Astrocyte of the spinal cord (primary cell): Measurements from ENCODE around the gene IFNA7.
"Not testable (repeated sequence)": the region's sequence is repeated elsewhere in the genome, so short reads cannot be mapped to it uniquely, and the experiment has no call there.

Experiments
- DNase-seq: peaks from one replicate; pipeline ENCODE4 v3.0.0; 2011; ENCODE audit warnings: low read depth, low spot score
- H3K4me3 ChIP-seq: 2 replicates; pipeline ENCODE4 v1.5.1; 2011; ENCODE audit warnings: low read depth, mild to moderate bottlenecking, low read length, moderate library complexity
- in situ Hi-C: cut with HindIII; loops from 2 replicates; pipeline ENCODE4 v1.10.0; 2017; ENCODE audit warnings: low sequenced_read_pairs
- TF ChIP-seq, protein P1 (sequence below): IDR thresholded peaks from 2 replicates; pipeline ENCODE4 v1.5.1; 2012; ENCODE audit warnings: low read depth, mild to moderate bottlenecking, low read length, inconsistent platforms

The IFNA7 gene

DNA sequence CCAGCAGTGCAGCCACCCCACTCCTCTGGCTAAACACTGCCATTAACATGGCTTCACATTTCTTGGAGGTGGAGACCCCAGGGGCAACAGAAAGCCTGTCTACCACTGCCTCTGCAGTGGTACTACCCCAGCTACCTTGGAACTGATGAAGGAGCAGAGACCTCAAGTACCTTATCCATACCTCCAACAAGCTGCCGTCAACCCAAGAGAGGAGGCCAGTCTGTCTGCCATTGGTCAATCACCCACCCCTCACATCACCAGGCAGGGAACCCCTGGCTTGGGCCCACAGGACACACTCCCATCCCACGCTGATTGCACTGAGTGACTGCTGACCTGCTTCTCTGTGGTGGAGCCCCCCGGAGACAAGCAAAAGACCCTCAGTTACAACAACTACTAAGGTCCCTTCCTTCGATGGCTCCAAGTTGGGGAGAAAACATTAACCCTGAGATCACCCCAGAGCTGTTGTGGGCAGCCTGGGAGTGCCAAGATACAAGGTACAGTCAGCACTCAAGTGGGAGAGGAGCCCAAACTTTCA, 32.2 kb upstream of the IFNA7 start:
- TF ChIP-seq, protein P1, sequence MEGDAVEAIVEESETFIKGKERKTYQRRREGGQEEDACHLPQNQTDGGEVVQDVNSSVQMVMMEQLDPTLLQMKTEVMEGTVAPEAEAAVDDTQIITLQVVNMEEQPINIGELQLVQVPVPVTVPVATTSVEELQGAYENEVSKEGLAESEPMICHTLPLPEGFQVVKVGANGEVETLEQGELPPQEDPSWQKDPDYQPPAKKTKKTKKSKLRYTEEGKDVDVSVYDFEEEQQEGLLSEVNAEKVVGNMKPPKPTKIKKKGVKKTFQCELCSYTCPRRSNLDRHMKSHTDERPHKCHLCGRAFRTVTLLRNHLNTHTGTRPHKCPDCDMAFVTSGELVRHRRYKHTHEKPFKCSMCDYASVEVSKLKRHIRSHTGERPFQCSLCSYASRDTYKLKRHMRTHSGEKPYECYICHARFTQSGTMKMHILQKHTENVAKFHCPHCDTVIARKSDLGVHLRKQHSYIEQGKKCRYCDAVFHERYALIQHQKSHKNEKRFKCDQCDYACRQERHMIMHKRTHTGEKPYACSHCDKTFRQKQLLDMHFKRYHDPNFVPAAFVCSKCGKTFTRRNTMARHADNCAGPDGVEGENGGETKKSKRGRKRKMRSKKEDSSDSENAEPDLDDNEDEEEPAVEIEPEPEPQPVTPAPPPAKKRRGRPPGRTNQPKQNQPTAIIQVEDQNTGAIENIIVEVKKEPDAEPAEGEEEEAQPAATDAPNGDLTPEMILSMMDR: no peak
- H3K4me3 ChIP-seq: no peak overlapping the region
- DNase-seq: no peak
- in situ Hi-C loops: no loop called here

DNA sequence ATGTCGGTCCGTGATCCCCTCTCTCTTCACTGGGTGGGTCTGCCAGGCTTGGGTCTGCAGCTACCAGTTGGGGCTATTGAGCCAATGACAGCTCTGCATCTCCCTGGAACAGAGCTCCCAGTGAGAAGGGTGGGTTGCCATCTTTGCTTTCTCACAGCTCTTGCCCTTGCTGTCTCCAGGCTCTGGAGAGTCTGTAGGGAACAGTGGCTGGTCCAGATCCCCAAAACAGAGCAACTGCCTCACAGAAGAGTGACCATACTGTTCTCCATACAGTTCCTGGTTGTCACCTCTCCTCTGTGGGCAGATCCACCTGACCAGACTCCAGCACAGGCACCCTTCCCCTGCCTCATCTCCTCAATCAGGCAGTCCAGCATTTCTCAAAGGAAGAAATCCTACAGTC, 31.3 kb upstream of the IFNA7 start:
- DNase-seq: no peak
- TF ChIP-seq, protein P1: no peak
- H3K4me3 ChIP-seq: no peak overlapping the region
- in situ Hi-C loops: no loop called here

DNA sequence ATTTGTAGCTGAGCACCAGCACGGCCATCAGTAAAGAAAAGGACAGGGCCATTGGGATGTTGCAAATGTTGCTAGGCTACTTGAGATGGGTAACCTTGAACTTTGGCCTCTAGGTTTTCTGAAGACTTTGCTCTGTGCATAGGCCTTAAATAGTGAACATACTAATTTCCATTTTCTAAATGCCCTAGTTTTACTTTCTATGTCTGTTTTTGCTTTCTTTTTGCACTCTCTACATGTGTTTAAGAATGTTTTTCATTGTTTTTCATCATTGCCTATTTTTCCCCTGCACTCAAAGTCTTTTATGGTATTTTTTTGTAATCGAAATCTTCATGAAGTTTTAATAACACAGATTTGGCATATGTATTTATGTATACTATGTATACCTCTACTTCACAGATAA, 26.1 kb upstream of the IFNA7 start, which contains the start of gene IFNA17:
Gene IFNA17 (minus strand): TSS at position 101 of the 400 bp plus-strand sequence. CDS start 49 bp downstream, at position 52.
- TF ChIP-seq, protein P1: no peak
- in situ Hi-C loops: no loop called here
- no peak for DNase-seq
- H3K4me3 ChIP-seq: no peak within 1 kb of the TSS

DNA sequence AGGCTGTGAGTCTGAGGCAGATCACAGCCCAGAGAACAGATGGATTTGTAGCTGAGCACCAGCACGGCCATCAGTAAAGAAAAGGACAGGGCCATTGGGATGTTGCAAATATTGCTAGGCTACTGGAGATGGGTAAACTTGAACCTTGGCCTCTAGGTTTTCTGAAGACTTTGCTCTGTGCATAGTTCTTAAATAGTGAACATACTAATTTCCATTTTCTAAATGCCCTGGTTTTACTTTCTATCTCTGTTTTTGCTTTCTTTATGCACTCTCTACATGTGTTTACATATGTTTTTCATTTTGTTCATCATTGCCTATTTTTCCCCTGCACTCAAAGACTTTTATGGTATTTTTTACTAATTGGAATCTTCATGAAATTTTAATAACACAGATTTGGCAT, 15.2 kb upstream of the IFNA7 start, which contains the start of gene IFNA16:
Gene IFNA16 (minus strand): TSS at position 101 of the 400 bp plus-strand sequence. CDS start 6 bp downstream, at position 95.
- DNase-seq, in situ Hi-C loops, H3K4me3 ChIP-seq: not testable (repeated sequence)

DNA sequence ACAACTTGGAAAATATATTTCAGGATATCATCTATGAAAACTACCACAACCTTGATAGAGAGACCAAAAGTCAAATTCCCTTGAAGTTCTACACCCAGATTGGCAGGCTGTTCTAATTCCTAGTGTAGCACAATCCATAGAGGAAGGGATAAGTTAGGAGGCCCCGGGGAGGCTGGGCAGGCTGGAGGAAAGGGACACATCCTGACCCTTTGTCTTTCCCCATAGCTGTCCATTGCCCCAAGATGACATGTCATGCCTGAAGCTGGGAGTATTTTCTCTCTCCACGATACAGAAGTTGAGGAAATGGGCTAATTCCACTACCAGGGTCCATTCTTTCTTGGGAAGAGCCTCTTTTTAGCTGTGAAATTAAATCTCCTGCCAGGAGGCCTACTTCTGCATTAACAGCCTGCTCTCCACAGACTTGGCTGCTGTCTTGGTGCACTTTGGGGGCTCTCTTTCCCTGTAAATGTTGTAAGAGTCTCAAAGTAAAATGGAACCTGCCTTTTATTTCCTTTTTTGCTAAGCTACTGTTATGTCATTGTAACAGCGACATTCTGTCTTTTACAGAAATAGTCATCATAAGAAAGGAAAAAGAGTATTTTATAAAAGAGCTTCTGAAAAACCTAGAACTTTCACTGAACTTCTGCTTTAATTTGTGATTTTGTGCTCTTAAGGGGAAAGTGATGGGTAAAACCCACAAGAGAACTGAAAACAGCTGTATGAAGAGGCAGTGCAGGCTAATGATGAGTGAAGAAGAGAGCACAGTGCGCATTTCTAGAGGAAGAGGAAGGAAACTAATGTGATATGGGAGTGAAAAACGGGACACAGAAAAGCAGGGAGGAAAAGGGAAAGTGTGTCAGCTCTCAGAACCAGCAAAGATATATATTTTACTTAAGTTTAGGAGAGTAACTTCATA, 11.7 kb upstream of the IFNA7 start:
- TF ChIP-seq, protein P1: peak; percentile 54
- in situ Hi-C loops, H3K4me3 ChIP-seq: not testable (repeated sequence)
- DNase-seq: peak; percentile 6

DNA sequence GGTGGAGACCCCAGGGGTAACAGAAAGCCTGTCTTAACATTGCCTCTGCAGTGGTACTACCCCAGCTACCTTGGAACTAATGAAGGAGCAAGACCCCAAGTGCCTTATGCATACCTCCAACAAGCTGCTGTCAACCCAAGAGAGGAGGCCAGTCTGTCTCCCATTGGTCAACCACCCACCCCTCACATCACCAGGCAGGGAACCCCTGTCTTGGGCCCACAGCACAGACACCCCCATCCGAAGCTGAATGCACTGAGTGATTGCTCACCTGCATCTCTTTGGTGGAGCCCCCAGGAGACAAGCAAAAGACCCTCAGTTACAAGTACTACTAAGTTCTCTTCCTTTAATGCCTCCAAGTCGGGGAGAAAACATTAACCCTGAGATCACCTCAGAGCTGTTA, 10.2 kb upstream of the IFNA7 start:
- DNase-seq: not testable (repeated sequence)

DNA sequence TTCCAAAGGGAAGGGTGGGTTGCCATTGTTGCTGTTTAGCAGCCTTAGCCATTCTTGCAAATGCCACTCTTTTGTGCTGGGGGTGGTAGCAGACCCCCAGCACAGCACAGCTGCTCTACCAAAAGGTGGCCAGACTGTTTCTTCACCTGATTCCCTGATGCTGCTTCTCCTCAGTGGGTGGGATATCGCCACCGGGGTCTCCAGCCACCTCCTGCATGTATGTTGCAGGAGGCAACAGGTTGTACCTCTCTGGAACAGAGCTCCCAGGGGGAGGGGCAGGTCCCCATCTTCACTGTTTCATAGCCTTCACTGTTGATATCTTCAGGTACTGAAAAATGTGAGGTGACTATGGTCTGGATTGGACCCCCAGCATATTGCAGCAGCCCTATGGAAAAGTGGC, 8.8 kb upstream of the IFNA7 start:
- H3K4me3 ChIP-seq, in situ Hi-C loops, DNase-seq: not testable (repeated sequence)

More for the DNA sequence above, 10.2 kb upstream of the IFNA7 start:
- H3K4me3 ChIP-seq, in situ Hi-C loops: not testable (repeated sequence)

DNA sequence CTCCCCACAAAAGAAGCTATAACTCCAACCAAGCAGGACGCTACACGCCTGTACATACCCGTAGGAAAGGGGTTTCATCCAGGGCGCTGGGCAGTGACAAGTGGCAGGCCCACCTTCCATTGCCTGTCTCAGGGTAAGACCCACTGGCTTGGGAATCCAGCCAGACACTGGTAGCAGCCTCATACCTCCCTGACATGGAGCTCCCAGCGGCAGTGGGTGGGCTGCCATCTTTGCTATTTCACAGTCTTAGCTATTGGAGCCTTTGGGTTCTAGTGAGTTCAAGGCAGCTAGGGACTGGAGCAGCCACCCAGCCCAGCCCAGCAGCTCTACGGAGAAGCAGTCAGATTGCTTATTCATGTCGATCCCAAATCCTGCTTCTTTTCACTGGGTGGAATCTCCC, 8.3 kb upstream of the IFNA7 start:
- no peak for DNase-seq
- H3K4me3 ChIP-seq: no peak overlapping the region
- TF ChIP-seq, protein P1: no peak
- in situ Hi-C loops: no loop called here

DNA sequence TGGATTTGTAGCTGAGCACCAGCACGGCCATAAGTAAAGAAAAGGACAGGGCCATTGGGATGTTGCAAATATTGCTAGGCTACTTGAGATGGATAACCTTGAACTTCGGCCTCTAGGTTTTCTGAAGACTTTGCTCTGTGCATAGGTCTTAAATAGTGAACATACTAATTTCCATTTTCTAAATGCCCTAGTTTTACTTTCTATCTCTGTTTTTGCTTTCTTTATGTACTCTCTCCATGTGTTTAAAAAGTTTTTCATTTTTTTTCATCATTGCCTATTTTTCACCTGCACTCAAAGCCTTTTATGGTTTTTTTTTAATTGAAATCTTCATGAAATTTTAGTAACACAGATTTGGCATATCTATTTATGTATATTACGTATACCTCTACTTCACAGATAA, 5.0 kb upstream of the IFNA7 start, which contains the start of gene IFNA10:
Gene IFNA10 (minus strand): TSS at position 101 of the 400 bp plus-strand sequence. CDS start 46 bp downstream, at position 55.
- H3K4me3 ChIP-seq, in situ Hi-C loops, DNase-seq: not testable (repeated sequence)
